Parathyroid adenoma (tissue), 2 donors: ENCODE measurements around the gene KRT17.
"Not testable (repeated sequence)": the region's sequence is repeated elsewhere in the genome, so short reads cannot be mapped to it uniquely, and the experiment has no call there.

Experiments
- H2AFZ ChIP-seq: fragments of 300-600 bp; sonication (generic); one replicate; pipeline ENCODE4 v1.7.0; 2017; ENCODE audit warnings: antibody characterized with exemption, mild to moderate bottlenecking
- H3K27ac ChIP-seq: fragments of 300-600 bp; sonication (generic); one replicate; pipeline ENCODE4 v1.7.0; 2017
- H3K27me3 ChIP-seq: fragments of 300-600 bp; sonication (generic); one replicate; pipeline ENCODE4 v1.7.0; 2017; ENCODE audit warnings: low read length; ENCODE audit not compliant: control insufficient read depth, insufficient read depth
- H3K36me3 ChIP-seq: fragments of 300-600 bp; sonication (generic); one replicate; pipeline ENCODE4 v1.7.0; 2017; ENCODE audit warnings: low read length; ENCODE audit not compliant: control insufficient read depth, insufficient read depth
- H3K4me1 ChIP-seq: fragments of 300-600 bp; sonication (generic); one replicate; pipeline ENCODE4 v1.7.0; 2017; ENCODE audit warnings: control low read depth
- H3K4me2 ChIP-seq: fragments of 300-600 bp; sonication (generic); one replicate; pipeline ENCODE4 v1.7.0; 2017; ENCODE audit warnings: low read length
- H3K4me3 ChIP-seq: fragments of 300-600 bp; sonication (generic); one replicate; pipeline ENCODE4 v1.7.0; 2017; ENCODE audit warnings: low read depth, low read length
- H3K79me2 ChIP-seq: fragments of 300-600 bp; sonication (generic); one replicate; pipeline ENCODE4 v1.7.0; 2017; ENCODE audit warnings: control low read depth
- H3K9ac ChIP-seq: fragments of 300-600 bp; sonication (generic); one replicate; pipeline ENCODE4 v1.7.0; 2017; ENCODE audit warnings: mild to moderate bottlenecking
- H3K9me3 ChIP-seq: fragments of 300-600 bp; sonication (generic); one replicate; pipeline ENCODE4 v1.7.0; 2017; ENCODE audit warnings: low read length; ENCODE audit not compliant: control insufficient read depth
- CTCF ChIP-seq: fragments of 300-600 bp; sonication (generic); IDR thresholded peaks from one replicate; pipeline ENCODE4 v1.7.0; 2017; ENCODE audit warnings: antibody characterized with exemption, mild to moderate bottlenecking
- donor health status: primary hyperparathyroidism.

Gene KRT17

DNA sequence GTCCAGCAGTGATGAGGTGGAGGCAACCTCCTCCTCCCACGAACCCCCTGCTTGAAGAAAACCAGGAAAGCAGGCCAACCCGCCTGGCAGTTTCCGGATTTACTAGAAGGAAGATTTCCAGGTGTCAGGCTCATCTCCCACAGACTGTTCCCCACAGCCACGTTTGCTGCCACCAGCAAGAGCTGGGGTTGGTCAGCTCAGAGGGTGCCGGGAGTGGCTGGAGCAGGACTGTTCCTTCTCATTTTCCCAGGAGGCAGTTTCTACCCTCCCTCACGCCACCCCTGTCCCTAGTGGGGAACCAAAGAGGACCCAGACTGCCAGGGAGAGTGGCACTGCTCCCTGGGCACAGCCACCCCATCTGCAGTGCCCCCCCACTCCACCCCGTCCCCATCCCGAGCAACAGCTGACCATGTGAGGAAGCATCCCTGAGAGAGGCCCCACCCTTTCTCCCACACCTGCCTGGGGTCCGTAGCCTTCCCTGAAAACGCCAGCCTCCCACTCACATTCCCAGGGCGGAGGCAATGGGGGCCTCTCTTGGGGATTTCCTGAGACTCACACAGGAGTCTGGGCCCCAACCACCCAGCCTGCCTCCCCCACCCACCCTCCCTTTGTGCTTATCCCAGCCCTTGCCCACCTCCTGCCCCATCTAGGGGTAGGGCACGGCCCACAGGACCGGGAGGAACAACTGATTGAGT, 5.9 kb downstream of the KRT17 start:
- Histone ChIP-seq H3K27me3 (no peaks in the 10 kb centered on the region), H3K4me2 (no peak overlapping the region), H3K4me1 (no peaks in the 10 kb centered on the region), H3K27ac (no peak overlapping the region), H3K4me3 (no peak overlapping the region), H3K36me3 (no peaks in the 10 kb centered on the region), H3K9ac (no peak overlapping the region), H3K9me3 (no peaks in the 10 kb centered on the region), H2AFZ (no peak overlapping the region), H3K79me2 (no peaks in the 10 kb centered on the region)
- TF ChIP-seq CTCF = no peak

- no peak overlapping the region for H3K27ac ChIP-seq
- H3K4me3 ChIP-seq = no peak overlapping the region
- H3K4me1 ChIP-seq = no peaks in the 10 kb centered on the region
- H3K9me3 ChIP-seq = no peaks in the 10 kb centered on the region
- H3K27me3 ChIP-seq = no peaks in the 10 kb centered on the region
- H2AFZ ChIP-seq = no peak overlapping the region
- H3K36me3 ChIP-seq = no peaks in the 10 kb centered on the region
- no peak overlapping the region for H3K9ac ChIP-seq
- no peak overlapping the region for H3K4me2 ChIP-seq
- H3K79me2 ChIP-seq = no peaks in the 10 kb centered on the region
- no peak for TF ChIP-seq CTCF
Observed at GRCh38 chr17:41617698-41618097, 6.7 kb downstream of the KRT17 start.

GRCh38 chr17:41617136-41617535, 7.2 kb downstream of the KRT17 start:
- TF ChIP-seq CTCF = no peak
- Histone ChIP-seq H3K4me2 (no peak overlapping the region), H2AFZ (no peak overlapping the region), H3K27ac (no peak overlapping the region), H3K27me3 (no peaks in the 10 kb centered on the region), H3K4me1 (no peaks in the 10 kb centered on the region), H3K9ac (no peak overlapping the region), H3K79me2 (no peaks in the 10 kb centered on the region), H3K9me3 (no peaks in the 10 kb centered on the region), H3K36me3 (no peaks in the 10 kb centered on the region), H3K4me3 (no peak overlapping the region)

DNA sequence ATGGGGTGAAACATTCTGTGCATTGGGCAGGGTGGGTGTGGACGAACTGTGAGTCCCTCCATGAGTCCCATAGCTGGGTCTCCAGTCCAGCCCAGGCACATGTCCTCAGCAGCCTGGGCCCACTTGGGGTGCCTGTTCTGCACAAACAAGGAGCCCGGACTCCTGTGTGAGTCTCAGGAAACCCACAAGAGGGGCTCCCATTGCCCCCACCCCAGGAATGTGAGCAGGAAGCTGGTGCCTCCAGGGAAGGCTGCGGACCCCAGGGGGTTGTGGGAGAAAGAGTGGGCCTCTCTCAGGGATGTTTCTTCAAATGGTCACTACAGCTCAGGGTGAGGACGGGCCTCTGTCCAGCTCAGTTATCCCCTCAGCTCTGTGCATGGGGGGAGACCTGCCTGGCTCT, 7.9 kb downstream of the KRT17 start:
- not testable (repeated sequence) for H3K27ac ChIP-seq, H3K9me3 ChIP-seq, H3K27me3 ChIP-seq, H3K79me2 ChIP-seq, H3K4me3 ChIP-seq, H2AFZ ChIP-seq, H3K9ac ChIP-seq, H3K4me1 ChIP-seq, H3K36me3 ChIP-seq, H3K4me2 ChIP-seq

GRCh38 chr17:41615454-41615853, 8.9 kb downstream of the KRT17 start:
- no peaks in the 10 kb centered on the region for H3K36me3 ChIP-seq
- H3K4me3 ChIP-seq = no peak overlapping the region
- no peaks in the 10 kb centered on the region for H3K9me3 ChIP-seq
- TF ChIP-seq CTCF = no peak
- H3K27ac ChIP-seq = no peak overlapping the region
- H3K9ac ChIP-seq = no peak overlapping the region
- H3K27me3 ChIP-seq = no peaks in the 10 kb centered on the region
- H3K4me2 ChIP-seq = no peak overlapping the region
- no peaks in the 10 kb centered on the region for H3K79me2 ChIP-seq
- H2AFZ ChIP-seq = no peak overlapping the region
- H3K4me1 ChIP-seq = no peaks in the 10 kb centered on the region

DNA sequence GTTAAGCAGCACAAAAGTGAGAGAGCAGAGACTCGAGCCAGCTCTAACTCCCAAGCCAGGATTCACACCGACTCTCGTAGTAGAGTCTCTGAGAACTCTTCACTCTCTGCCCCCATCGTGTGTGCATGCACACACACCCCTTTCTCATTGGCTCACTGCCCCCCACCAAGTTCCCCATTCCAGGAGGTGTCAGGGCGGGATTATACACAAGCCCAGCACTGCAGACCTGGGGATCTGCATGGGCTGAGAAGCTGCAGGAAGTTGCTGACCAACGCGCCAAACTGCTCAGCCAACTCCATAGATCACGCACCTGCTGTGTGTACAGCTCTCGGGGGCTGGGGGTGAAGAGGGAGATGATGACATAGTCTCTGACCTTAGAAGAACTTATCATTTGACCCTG, 9.6 kb downstream of the KRT17 start:
- H3K9ac ChIP-seq, H3K36me3 ChIP-seq, H2AFZ ChIP-seq, H3K79me2 ChIP-seq, H3K27me3 ChIP-seq, H3K4me3 ChIP-seq, H3K4me1 ChIP-seq, H3K4me2 ChIP-seq, H3K27ac ChIP-seq, H3K9me3 ChIP-seq: not testable (repeated sequence)
